H9 (cell line): ENCODE results near the gene CRYM. TPM values are rescaled to one million over a fixed set of nuclear protein-coding genes. Genes with fewer than 3 reads are reported as not detected.
"Not testable (repeated sequence)": the region's sequence is repeated elsewhere in the genome, so short reads cannot be mapped to it uniquely, and the experiment has no call there.

Experiments used
- DNase-seq: peaks from one replicate; pipeline ENCODE4 v3.0.0-alpha.2; 2017
- H2AFZ ChIP-seq: one replicate; pipeline ENCODE4 v1.6.1; 2013; ENCODE audit warnings: mild to moderate bottlenecking, low read length, control low read depth, moderate library complexity
- H2AK5ac ChIP-seq: 2 replicates; pipeline ENCODE4 v1.6.1; 2013; ENCODE audit warnings: low read length, control low read depth, mixed read lengths; ENCODE audit not compliant: insufficient read length
- H2BK120ac ChIP-seq: one replicate; pipeline ENCODE4 v1.6.1; 2013; ENCODE audit warnings: low read depth, mild to moderate bottlenecking, low read length, control low read depth, inconsistent platforms; ENCODE audit not compliant: poor library complexity, severe bottlenecking
- H2BK12ac ChIP-seq: 2 replicates; pipeline ENCODE4 v1.6.1; 2013; ENCODE audit warnings: low read length, control low read depth, mixed read lengths, low read depth; ENCODE audit not compliant: insufficient read length
- H2BK15ac ChIP-seq: 2 replicates; pipeline ENCODE4 v1.6.1; 2013; ENCODE audit warnings: low read depth, low read length, control low read depth
- H2BK20ac ChIP-seq: one replicate; pipeline ENCODE4 v1.6.1; 2013; ENCODE audit warnings: low read depth, mild to moderate bottlenecking, low read length, control low read depth, inconsistent platforms; ENCODE audit not compliant: poor library complexity, severe bottlenecking
- H2BK5ac ChIP-seq: 2 replicates; pipeline ENCODE4 v1.6.1; 2013; ENCODE audit warnings: low read length, control low read depth, mixed read lengths; ENCODE audit not compliant: insufficient read length
- H3K14ac ChIP-seq: 2 replicates; pipeline ENCODE4 v1.6.1; 2013; ENCODE audit warnings: low read length, control low read depth; ENCODE audit not compliant: insufficient read depth
- H3K18ac ChIP-seq: 2 replicates; pipeline ENCODE4 v1.6.1; 2013; ENCODE audit warnings: low read depth, mild to moderate bottlenecking, mixed read lengths, low read length, control low read depth; ENCODE audit not compliant: insufficient read length
- H3K23ac ChIP-seq: 2 replicates; pipeline ENCODE4 v1.6.1; 2013; ENCODE audit warnings: low read length, control low read depth, mixed read lengths, low read depth; ENCODE audit not compliant: insufficient read length
- H3K23me2 ChIP-seq: 2 replicates; pipeline ENCODE4 v1.6.1; 2013; ENCODE audit warnings: low read depth, mild to moderate bottlenecking, mixed read lengths, low read length, control low read depth; ENCODE audit not compliant: insufficient read length, poor library complexity, severe bottlenecking
- H3K27ac ChIP-seq: 2 replicates; pipeline ENCODE4 v1.5.1; 2013; ENCODE audit warnings: low read length, control low read depth, mixed read lengths, low read depth; ENCODE audit not compliant: insufficient read length
- H3K27me3 ChIP-seq: 2 replicates; pipeline ENCODE4 v1.6.1; 2013; ENCODE audit warnings: low read length, control low read depth, inconsistent platforms; ENCODE audit not compliant: insufficient read depth
- H3K4ac ChIP-seq: 2 replicates; pipeline ENCODE4 v1.6.1; 2013; ENCODE audit warnings: low read depth, mild to moderate bottlenecking, control low read depth, inconsistent platforms, low read length, moderate library complexity
- H3K4me1 ChIP-seq: 2 replicates; pipeline ENCODE4 v1.6.1; 2013; ENCODE audit warnings: low read length, control low read depth, inconsistent platforms; ENCODE audit not compliant: insufficient read depth
- H3K4me2 ChIP-seq: 2 replicates; pipeline ENCODE4 v1.6.1; 2013; ENCODE audit warnings: low read length, control low read depth, mixed read lengths; ENCODE audit not compliant: insufficient read length, insufficient read depth
- H3K56ac ChIP-seq: 2 replicates; pipeline ENCODE4 v1.6.1; 2013; ENCODE audit warnings: low read depth, mild to moderate bottlenecking, mixed read lengths, low read length, control low read depth; ENCODE audit not compliant: insufficient read length
- H3K79me1 ChIP-seq: 2 replicates; pipeline ENCODE4 v1.6.1; 2013; ENCODE audit warnings: low read depth, mild to moderate bottlenecking, moderate library complexity, low read length, control low read depth, inconsistent platforms; ENCODE audit not compliant: insufficient read depth, poor library complexity, severe bottlenecking
- H3K79me2 ChIP-seq: 2 replicates; pipeline ENCODE4 v1.6.1; 2013; ENCODE audit warnings: low read length, control low read depth, inconsistent platforms; ENCODE audit not compliant: insufficient read depth
- H3K9ac ChIP-seq: 2 replicates; pipeline ENCODE4 v1.6.1; 2013; ENCODE audit warnings: low read length, control low read depth, mixed read lengths; ENCODE audit not compliant: insufficient read length; ENCODE audit errors: extremely low read depth
- H3K9me3 ChIP-seq: one replicate; pipeline ENCODE4 v1.6.1; 2013; ENCODE audit warnings: low read depth, low read length, inconsistent platforms; ENCODE audit not compliant: control insufficient read depth
- H3T11ph ChIP-seq: one replicate; pipeline ENCODE4 v1.6.1; 2013; ENCODE audit warnings: mild to moderate bottlenecking, low read length, control low read depth, inconsistent platforms
- H4K20me1 ChIP-seq: one replicate; pipeline ENCODE4 v1.6.1; 2013; ENCODE audit not compliant: control insufficient read depth, insufficient read length, insufficient read depth
- H4K5ac ChIP-seq: 2 replicates; pipeline ENCODE4 v1.6.1; 2013; ENCODE audit warnings: low read depth, mild to moderate bottlenecking, mixed read lengths, low read length, control low read depth; ENCODE audit not compliant: insufficient read length
- H4K8ac ChIP-seq: replicated peaks from 2 replicates; pipeline ENCODE4 v1.6.1; 2013; ENCODE audit warnings: low read length, control low read depth, mixed read lengths, low read depth; ENCODE audit not compliant: insufficient read length
- H4K91ac ChIP-seq: 2 replicates; pipeline ENCODE4 v1.6.1; 2013; ENCODE audit warnings: low read depth, mild to moderate bottlenecking, moderate library complexity, mixed read lengths, low read length, control low read depth; ENCODE audit not compliant: insufficient read length
- H3K27ac Mint-ChIP-seq, 3 experiments: 2 replicates in 2 of 3; 3 replicates in 1 of 3; pipeline ENCODE4 v1.8.0; 2020 to 2021; ENCODE audit warnings: mixed read lengths in 3 of 3, mild to moderate bottlenecking in 1 of 3, moderate library complexity in 1 of 3
- H3K27me3 Mint-ChIP-seq: 2 replicates; pipeline ENCODE4 v1.8.0; 2021; ENCODE audit warnings: low read depth, mild to moderate bottlenecking, moderate library complexity, mixed read lengths
- H3K36me3 Mint-ChIP-seq, 3 experiments: 2 replicates in 2 of 3; 3 replicates in 1 of 3; pipeline ENCODE4 v1.8.0; 2020 to 2021; ENCODE audit warnings: low read depth in 3 of 3, mixed read lengths in 3 of 3; ENCODE audit not compliant: insufficient read depth in 1 of 3
- H3K4me1 Mint-ChIP-seq, 2 experiments: 2 replicates each; pipeline ENCODE4 v1.8.0; 2020; ENCODE audit warnings: mixed read lengths in 2 of 2
- H3K4me3 Mint-ChIP-seq, 2 experiments: 2 replicates in 1 of 2; 3 replicates in 1 of 2; pipeline ENCODE4 v1.8.0; 2020 to 2021; ENCODE audit warnings: mild to moderate bottlenecking in 2 of 2, mixed read lengths in 2 of 2, moderate library complexity in 1 of 2
- H3K9me3 Mint-ChIP-seq, 2 experiments: 2 replicates in 1 of 2; 3 replicates in 1 of 2; pipeline ENCODE4 v1.8.0; 2020; ENCODE audit warnings: mild to moderate bottlenecking in 2 of 2, mixed read lengths in 2 of 2, moderate library complexity in 1 of 2
- WGBS: extraction: QIAGEN DNeasy Blood & Tissue Kit; methylation state at CpG from one replicate; pipeline ENCODE4 v1.1.7; 2013; ENCODE audit warnings: missing lambda C conversion rate, low lambda C conversion rate, mixed read lengths; ENCODE audit not compliant: insufficient read length; ENCODE audit errors: extremely low coverage; 5-methylcytosine and 5-hydroxymethylcytosine counted together
- total RNA-seq: library from RNA; stranded (reverse); gene quantifications from 2 replicates; pipeline ENCODE4 v1.2.1, GENCODE V29; 2021

The CRYM gene
- total RNA-seq, 1 experiment from 2014 or later: 17.8 TPM

GRCh38 chr16:21312046-21312445, 34.0 kb upstream of the CRYM start:
- H3K79me1 ChIP-seq, H3K9me3 ChIP-seq, H3K4me2 ChIP-seq, H2BK12ac ChIP-seq, H3K23ac ChIP-seq, H3K27ac Mint-ChIP-seq, H2BK120ac ChIP-seq, H3K9me3 Mint-ChIP-seq, H2AFZ ChIP-seq, H3K36me3 Mint-ChIP-seq, H2AK5ac ChIP-seq, H3T11ph ChIP-seq, DNase-seq, H3K27ac ChIP-seq, H3K56ac ChIP-seq, H3K23me2 ChIP-seq, H4K20me1 ChIP-seq, H3K79me2 ChIP-seq, H3K14ac ChIP-seq, H2BK15ac ChIP-seq, H2BK5ac ChIP-seq, H3K9ac ChIP-seq, H2BK20ac ChIP-seq, H3K18ac ChIP-seq, H3K27me3 Mint-ChIP-seq, H4K5ac ChIP-seq, H3K4me1 Mint-ChIP-seq, H3K27me3 ChIP-seq, H4K91ac ChIP-seq, H3K4ac ChIP-seq, H3K4me3 Mint-ChIP-seq, H4K8ac ChIP-seq, H3K4me1 ChIP-seq: not testable (repeated sequence)
- no CpG with 5 or more reads among the region's 18 CpGs for WGBS

GRCh38 chr16:21306712-21307111, 28.6 kb upstream of the CRYM start:
- H2AFZ ChIP-seq, H4K20me1 ChIP-seq, H3K4me3 Mint-ChIP-seq, H3K23me2 ChIP-seq, H3K79me2 ChIP-seq, H4K8ac ChIP-seq, H3K4me1 ChIP-seq, H3K18ac ChIP-seq, H3K4ac ChIP-seq, H4K91ac ChIP-seq, H2AK5ac ChIP-seq, H3K14ac ChIP-seq, H2BK5ac ChIP-seq, DNase-seq, H2BK15ac ChIP-seq, H3K23ac ChIP-seq, H3K27ac ChIP-seq, H3K56ac ChIP-seq, H3T11ph ChIP-seq, H3K4me2 ChIP-seq, H4K5ac ChIP-seq, H2BK20ac ChIP-seq, H3K9me3 Mint-ChIP-seq, H3K9me3 ChIP-seq, H2BK120ac ChIP-seq, H3K9ac ChIP-seq, H3K36me3 Mint-ChIP-seq, H2BK12ac ChIP-seq, H3K27ac Mint-ChIP-seq, H3K79me1 ChIP-seq: not testable (repeated sequence)
- Mint-ChIP-seq H3K4me1 (peaks cover 21% of the 10 kb centered on the region in 2 experiments), H3K27me3 (peaks cover 59% of the 10 kb centered on the region)
- peaks cover 21% of the 10 kb centered on the region; the same call in 1 of the 2 replicates for H3K27me3 ChIP-seq
- no CpG with 5 or more reads among the region's 5 CpGs for WGBS
